PFSK-1 (cell line): ENCODE data around the gene RECQL.

Experiments
- FOXP2 ChIP-seq: optimal IDR thresholded peaks from 2 replicates; pipeline ENCODE3; 2011; ENCODE audit warnings: borderline replicate concordance, control low read depth, inconsistent platforms; ENCODE audit not compliant: insufficient read depth; ENCODE audit errors: extremely low read length, extremely low read depth
- POLR2AphosphoS5 ChIP-seq: IDR thresholded peaks from 2 replicates; pipeline ENCODE4 v1.6.1; 2012; ENCODE audit warnings: low read depth, mild to moderate bottlenecking, control low read depth, low read length, moderate library complexity
- SIN3A ChIP-seq: IDR thresholded peaks from 2 replicates; pipeline ENCODE4 v1.6.1; 2012; ENCODE audit warnings: mild to moderate bottlenecking, low read length, moderate library complexity, borderline replicate concordance; ENCODE audit not compliant: insufficient read depth
- TAF1 ChIP-seq: IDR thresholded peaks from 2 replicates; pipeline ENCODE4 v1.6.1; 2012; ENCODE audit warnings: low read length, control low read depth, borderline replicate concordance; ENCODE audit not compliant: insufficient read depth
- TF ChIP-seq, protein P1 (sequence below), 2 experiments: IDR thresholded peaks; 2 replicates each; pipeline versions ENCODE4 v1.6.1 to v1.8.0; 2011 to 2012; ENCODE audit warnings: low read depth in 2 of 2, low read length in 2 of 2, control low read depth in 1 of 2, inconsistent platforms in 1 of 2, mild to moderate bottlenecking in 1 of 2, moderate library complexity in 1 of 2; ENCODE audit not compliant: insufficient read depth in 1 of 2

DNA sequence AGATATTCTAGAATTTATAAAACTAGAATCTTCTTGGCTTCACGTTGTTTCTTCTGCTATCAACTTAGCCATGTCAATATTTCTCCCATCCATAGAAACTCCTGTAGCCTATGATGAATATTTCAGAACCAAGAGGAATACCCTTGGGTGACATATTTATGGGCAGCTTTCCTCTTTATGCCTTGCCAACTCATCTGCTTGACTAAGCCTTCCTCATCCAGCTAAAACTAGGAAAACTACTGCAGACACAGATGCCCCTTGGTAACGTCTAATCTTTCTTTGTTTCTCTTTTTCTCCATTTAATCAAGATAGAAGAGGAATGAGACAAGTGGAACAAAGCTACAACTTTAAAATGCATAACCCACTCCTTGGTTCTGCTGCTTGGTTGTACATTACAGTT lies 6.4 kb upstream of the RECQL start:
- TF ChIP-seq SIN3A: no peak
- no peak for TF ChIP-seq POLR2AphosphoS5
- TF ChIP-seq TAF1: no peak
- TF ChIP-seq, protein P1, sequence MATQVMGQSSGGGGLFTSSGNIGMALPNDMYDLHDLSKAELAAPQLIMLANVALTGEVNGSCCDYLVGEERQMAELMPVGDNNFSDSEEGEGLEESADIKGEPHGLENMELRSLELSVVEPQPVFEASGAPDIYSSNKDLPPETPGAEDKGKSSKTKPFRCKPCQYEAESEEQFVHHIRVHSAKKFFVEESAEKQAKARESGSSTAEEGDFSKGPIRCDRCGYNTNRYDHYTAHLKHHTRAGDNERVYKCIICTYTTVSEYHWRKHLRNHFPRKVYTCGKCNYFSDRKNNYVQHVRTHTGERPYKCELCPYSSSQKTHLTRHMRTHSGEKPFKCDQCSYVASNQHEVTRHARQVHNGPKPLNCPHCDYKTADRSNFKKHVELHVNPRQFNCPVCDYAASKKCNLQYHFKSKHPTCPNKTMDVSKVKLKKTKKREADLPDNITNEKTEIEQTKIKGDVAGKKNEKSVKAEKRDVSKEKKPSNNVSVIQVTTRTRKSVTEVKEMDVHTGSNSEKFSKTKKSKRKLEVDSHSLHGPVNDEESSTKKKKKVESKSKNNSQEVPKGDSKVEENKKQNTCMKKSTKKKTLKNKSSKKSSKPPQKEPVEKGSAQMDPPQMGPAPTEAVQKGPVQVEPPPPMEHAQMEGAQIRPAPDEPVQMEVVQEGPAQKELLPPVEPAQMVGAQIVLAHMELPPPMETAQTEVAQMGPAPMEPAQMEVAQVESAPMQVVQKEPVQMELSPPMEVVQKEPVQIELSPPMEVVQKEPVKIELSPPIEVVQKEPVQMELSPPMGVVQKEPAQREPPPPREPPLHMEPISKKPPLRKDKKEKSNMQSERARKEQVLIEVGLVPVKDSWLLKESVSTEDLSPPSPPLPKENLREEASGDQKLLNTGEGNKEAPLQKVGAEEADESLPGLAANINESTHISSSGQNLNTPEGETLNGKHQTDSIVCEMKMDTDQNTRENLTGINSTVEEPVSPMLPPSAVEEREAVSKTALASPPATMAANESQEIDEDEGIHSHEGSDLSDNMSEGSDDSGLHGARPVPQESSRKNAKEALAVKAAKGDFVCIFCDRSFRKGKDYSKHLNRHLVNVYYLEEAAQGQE (IDR thresholded peaks at IDR 0.05; ENCODE audit: insufficient read depth in 1 of 2, low read depth in 2 of 2, low read length in 2 of 2): no peak
- TF ChIP-seq FOXP2: no peak
